ENCODE data around the gene ACSS1.

ACSS1 gene

DNA sequence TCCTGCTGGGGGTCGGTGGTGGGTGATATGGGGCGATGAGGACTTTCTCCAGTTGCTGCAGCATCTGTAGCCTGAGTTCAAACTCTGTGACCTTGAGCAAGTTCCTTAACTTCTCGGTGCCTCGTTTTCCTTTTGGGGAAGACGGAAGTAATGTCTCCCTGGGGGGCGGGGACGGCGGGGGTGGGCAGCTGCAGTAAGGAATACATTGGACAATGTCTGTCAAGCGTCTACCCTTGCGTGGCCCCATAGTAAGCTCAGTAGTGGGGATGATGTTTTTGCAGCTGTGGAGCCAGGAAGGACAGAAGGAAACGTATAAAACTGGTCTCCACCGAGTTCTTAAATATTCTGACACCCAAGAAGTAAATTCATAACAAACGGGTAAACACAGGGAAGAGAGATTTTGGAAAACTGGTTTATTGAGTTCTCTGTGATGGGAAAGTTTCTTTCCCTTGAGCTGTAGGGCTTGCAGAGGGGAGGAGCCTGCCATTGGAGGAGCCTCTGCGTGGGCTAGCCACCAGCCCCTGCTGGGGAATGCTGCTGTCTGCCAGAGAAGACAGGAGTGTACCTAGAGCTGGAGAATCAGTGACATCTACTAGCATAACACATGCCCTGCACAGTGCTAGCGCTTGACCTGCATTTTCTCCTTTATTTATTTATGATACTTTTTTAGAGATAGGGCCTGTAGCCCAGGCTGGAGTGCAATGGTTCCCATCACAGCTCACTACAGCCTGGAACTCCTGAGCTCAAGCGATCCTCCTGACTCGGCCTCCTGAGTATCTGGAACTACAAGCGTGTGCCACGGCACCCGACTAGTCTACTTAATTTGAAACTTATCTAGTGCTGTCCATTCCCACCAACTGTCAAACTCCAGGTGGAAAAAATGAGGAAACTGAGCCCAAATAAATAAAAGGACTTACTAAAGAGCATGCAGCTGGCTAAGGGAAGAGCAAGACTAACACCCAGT lies 1.2 kb upstream of the ACSS1 start:
- peak; percentile 45 for DNase-seq

DNA sequence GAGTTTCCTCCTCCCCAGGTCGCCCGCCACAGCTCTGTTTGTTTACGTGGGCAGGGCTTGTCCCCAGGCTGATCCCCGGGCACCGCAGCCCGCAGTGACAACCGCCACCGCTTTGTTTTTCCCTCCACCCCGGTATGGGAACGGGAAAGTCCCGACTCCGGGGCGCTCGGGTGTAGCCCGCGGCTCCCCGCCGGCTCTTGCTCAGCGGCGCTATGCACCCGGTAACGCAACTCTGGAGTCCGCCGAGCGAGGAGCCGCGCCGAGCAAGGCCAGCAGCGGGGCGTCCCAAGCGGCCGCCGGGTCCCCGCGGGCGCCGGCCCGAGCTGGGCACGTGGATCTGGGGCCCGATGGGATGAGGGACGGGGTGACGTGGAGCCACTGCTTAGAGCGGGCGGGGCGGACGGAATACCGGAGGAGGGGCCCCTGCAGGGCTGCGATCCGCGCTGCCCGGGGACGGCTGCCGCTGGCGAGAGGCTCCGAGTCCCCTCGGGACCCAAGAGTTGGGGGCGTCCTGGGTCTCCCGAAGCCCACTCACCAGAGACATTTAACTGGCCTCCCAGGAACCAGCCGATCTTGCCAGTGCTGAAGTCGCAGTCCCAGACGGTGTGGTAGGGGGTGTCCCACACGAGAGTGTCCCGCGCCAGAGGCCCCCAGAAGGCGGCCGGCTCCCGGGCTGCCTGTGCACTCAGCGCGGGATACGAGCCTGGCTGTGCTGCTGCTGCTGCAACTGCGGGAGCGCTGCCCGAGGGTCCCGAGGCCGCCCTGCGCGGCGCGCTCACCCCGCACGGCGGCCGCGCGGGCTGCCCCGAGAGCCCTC lies 497 bp downstream of the ACSS1 start:
- DNase-seq: peak; percentile 70

DNA sequence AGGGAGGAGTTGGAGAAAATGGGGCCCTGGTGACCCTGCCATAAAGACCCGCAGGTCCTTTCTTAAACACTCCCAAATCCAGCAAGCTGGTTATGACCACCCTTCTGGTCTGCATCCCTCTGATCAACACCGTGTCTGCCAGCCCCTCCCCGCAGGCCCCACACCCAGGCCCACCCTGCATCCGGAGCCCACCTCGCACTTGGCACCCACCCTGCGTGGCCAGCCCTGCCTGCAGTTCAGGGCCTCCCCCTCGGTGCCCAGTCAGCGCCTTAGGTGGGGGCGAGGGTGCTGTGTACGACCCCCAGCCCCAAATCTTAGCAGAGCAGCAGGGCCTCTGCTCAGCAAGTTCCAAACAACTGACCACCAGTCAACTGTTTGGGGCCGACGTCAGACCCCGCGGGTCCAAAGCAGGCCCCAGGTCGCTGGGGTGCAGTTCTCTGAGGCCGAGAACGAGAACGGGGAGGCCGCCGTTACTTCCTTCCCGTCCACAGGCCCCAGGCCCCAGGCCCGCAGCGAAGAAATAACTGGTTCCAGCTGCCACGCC lies 1.2 kb downstream of the ACSS1 start:
- DNase-seq: no peak

DNA sequence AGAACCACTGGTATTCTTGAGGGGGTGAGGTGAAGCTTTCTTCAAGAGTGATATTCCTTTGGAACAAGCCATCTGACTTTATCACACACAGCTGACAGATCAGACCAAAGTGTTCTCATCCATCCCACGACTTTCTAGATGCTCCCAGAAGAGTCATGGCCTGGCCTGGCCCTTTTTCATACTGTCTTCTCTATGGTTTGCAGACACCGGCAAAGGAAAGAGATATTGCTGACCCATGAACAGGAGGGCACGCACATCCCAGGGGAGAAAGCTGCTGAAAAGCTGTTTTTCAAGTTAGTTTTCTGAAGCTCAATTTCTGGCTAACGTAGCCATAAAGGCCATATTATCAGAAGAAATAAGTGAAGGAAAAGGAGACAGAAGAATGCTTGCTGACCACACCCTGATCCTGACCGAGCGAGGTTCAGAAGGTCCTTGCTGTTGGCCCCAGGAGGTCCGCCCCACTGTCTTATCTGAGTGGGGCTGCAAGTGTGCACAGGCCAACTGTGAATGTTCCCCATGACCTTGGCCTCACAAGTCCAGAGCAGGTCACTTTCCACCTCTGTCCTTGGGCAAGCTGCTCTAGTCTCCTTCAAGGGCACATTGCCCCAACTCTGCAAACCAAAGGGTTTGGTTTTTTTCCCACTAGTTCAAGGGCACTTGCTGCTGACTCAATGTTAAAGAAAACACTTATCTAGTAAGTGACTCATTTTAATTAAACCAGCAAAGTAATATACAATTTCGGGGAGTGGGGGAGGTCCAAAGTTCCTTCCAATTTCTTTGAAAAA lies 2.0 kb downstream of the ACSS1 start:
- peak; percentile 19 for DNase-seq

DNA sequence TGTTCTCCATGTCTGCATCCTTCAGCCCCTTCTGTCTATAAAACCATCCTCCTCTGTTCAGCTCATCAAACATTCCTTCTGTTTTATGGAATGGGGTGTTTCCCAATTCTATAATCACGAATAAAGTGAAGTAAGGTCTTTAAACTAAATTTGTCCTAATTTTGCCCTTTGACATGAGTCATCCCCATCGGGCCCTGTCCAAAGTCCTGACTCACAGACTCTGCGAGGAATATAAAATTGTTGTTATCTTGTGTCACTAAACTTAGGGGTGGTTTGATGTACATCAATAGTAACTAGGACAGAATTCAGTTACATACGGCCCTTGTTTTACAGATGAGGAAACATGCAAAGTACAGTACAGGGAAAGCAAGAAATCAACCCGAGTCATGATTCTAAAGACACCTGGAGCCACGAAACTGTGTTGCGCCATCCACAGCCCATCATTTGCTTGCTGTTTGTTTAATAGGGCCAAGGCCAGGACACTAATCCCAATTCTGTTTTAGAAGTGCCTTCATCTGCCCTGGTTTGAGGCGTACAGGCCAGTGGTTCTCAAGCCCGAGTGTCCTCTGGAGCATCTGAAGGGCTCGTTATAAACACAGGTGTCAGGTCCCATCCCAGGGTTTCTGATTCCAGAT lies 2.8 kb downstream of the ACSS1 start:
- peak; percentile 12 for DNase-seq

DNA sequence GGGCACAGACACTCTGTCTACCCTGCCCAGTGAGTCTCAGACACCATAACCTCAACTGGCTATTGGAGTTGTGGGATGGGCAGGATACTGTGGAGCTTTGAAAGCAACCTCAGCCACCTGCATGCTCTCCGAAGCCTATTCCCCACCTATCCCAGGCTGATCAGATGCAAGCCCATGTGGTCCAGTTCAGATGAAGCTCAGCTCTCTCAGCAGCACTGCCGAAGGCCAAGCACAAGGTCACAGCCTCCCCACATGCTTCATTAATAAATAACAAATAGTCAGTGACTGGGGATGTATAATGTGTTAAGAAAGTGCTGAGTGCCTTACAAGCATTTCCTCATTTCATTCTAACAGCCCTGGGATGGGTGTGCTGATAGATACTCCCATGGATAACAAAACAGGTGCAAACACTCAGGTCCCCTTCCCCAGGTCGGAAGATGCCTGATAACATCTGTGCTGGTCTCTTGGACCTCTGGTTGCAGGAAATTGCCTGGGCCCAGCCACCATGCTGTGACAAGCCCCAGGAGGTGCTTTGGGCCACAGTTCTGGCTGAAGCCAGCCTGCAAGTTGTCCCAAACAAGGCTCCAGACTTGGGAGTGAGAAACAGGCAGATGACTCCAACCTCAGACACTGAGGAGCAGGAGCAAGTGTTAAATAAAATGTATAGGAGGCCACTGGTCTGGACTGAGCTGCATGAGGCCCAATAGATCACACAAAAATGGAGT lies 3.7 kb downstream of the ACSS1 start:
- DNase-seq: peak; percentile 6

DNA sequence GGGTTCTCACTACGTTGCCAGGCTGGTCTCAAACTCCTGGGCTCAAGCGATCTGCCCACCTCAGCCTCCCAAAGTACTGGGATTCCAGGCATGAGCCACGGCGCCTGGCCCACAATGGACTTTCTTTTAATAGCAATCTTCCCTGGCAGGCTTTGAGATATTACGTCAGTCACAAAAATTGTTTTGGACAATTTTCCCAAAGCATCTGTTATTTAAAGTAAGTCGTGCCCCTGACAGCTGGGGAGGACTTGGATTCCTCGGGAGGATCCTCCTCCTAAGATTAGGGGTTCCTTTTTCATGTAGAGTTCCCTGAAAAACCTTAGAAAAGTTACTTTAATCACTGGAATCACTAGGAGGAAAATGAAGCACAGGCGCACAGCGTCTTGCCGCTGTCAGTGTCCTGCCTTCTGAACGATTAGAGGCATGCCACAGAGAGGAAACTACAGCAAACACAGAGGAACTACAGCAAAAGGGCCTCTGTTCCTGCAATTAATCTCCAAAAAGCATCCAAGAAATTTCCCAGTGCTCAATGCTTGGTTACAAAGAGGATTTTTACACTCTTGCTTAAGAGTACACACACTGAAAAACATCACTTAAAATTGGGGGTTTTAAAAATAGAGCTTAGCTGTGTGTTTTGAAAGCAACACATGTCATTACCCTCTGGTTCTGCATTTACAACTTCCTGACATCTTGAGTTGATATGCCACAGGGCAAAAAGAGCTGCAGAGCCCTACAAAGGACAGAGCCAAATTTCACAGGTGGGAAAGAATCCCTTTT lies 4.5 kb downstream of the ACSS1 start:
- DNase-seq: peak; percentile 75

DNA sequence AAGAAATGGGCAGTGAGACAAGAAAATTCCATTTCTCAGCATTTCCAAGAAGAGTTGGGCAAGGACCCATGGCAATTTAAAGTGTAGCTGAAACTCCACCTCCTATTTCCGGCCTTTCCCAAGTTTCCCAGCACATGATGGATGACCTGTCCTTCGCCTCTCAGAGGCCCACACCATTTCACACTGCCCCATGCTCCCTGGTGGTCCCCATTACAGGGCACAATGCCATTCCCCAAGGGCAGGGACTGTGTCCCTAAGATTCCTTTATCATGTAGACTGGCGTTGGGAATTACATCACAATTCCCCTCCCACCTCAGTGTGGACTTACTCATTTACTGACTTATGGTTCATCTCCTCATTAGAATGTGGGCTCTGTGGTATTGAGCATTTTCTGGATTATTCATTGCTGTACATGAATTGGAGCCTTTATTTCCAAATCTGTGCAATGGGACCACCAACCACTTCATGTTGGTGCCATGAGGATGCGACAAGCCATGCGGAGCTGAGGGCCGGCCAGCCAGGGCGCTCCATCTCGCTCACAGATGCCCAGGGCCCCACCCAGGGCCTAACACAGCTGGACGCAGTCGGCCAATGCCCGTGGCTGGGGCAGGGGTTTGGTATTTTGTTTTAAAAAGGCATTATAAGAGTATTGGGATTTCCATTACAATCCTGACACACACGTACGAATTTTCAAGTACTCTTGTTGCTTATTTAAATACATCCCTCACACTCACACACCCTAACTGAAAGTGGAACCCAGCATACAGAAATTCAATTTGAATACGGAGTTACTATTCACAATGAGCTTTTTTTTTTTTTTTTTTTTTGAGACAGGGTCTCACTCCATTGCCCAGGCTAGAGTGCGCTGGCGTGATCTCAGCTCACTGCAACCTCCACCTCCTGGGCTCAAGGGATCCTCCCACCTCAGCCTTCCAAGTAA lies 5.4 kb downstream of the ACSS1 start:
- peak; percentile 42 for DNase-seq

DNA sequence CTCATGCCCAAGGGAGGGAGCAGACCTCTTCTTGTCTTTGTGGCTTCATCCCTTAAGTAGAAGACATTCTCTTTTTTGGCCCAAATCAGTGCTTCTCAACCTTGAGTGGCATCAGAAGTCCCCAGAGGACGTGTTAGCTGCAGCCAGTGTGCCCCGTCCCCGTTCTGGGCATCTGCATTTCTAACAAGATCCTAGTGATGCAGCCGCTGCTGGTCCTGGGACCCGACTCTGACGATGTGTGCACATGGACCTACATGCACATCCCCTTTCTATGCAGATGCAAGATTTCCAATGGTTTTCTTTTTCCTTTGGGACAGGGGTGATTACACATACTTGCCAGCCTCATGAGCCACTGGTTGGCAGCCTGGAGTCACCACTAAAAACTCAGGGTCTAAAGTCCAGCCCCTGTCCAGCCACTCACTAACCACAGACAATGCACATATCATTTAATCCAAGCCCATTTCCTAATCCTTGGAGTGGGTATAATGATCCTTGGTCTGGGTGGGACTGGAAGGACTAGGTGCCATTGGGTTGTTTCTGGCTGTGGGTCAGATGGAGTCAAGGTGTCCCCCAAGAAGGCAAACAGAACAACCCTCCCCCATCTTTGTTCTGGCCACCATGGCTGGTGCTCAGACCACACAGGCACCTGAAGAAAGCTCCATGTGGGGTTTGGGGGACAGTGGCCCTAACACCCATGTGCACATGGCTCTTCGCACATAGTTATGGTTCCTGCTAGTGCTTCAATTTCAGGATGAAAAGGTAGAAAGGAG lies 6.4 kb downstream of the ACSS1 start:
- peak; percentile 27 for DNase-seq

DNA sequence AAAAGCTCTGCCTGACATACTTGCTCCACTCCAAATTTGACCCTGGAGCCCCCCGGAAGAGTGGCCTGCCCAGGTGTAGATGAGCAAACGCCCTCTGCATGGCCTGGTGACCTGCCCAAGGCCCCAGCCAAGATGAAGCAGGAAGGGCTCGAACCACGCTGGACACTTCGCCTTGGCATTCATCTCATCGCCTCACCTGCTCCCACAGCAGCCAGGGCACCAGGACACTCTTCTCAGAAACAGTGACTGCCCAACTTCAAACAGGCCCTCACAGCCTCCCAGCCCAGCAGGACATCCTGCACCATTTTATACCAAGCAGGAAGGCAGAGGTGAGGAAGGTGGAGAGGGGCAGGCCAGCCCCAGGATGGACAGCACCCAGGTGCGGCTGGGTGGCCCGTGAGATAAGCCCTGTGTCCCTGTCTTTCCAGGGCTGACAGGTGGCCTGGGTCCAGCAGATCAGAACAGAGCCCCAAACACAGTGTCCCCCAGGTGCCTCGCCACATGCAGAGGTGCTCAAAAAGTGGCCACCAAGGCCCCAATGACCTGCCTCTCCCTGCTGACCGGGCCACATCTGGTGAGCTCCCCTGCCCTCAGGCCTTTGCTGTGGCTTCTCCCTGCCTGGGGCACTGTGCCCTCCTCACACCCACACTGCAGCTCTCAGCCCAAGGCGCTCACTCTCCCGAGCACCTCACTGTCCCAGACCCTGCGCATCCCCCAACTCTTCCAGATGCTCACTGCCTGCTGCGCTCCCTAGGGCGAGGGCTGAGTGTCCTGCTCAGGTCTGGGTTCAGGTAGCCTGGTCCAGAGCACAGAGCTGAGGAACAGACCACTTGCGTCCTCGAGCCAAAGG lies 7.2 kb downstream of the ACSS1 start:
- DNase-seq: peak; percentile 25

DNA sequence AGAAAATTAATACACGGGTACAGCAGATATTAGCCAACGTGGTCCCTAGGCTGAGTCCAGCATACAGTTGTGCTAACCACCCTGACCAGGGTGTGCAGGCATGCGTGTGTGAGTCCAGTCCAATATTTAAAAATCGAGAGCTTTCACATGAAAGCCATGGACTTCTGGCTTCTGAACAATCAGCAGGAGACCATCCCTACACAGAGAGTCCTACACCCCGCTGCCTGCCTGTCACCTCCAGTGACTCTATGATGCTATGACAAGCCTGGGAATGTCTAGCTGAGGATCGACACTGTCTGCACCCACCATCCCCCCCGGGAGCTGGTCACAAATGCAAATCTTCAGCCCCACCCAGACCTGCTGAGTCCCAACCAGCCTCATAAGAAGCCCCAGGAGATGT lies 7.9 kb downstream of the ACSS1 start:
- no peak for DNase-seq

DNA sequence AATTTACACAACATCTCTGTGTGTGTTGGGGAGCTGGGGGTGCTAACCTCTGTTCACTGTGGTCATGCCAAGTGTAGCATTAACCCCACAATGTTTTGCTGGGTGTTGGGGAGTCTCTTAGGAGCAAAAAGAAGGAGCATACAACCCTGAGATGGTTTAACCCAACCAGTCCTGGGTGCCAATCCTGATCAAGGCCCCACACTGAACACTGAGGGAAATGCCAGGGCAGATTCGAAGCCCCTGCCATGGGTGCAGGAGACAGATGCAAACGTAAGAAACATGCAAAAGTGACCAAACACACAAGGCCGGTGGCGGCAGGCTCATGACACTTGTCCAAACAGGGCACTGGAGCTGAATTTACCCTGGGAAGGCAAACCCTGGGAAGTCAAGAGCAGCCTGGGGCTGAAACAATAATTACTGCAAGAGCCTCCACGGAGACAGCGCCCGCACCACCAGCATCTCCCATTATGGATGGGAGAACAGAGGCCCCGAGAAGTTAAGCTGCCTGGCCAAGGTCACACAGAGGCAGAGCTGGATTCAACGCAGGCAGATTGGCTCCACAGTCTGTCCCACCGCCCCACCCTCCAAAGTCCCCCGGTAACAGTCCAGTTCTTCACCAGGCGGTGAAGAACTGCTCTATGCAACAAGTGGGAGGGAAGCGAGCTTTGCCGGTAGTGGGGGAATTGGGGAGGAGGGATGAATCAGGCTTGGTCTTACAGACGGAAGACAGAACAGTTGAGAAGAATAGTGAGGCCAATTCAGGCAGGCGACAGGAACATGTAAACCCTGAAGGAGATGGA lies 8.5 kb downstream of the ACSS1 start:
- peak; percentile 23 for DNase-seq

DNA sequence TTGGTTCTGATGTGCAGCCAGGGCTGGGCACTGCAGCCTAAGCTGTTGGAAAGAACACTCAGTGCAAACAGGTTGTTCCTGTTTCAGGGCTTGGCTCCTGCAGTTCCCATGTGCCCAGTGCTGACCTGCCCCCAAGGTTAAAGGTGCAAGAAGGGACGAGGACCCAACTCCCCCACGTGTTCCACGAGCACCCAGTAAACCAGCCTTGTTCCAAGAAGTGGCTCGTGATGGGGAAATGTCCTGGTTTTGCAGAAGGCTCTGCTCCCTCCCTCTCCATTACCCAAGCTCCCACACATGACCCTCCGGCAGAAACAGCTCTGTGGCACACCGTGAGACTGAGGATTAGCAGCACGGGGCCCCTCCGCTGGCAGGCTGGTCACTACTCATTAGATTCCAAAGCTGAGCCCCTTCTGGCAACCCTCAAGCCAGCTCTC lies 9.4 kb downstream of the ACSS1 start:
- peak; percentile 15 for DNase-seq

DNA sequence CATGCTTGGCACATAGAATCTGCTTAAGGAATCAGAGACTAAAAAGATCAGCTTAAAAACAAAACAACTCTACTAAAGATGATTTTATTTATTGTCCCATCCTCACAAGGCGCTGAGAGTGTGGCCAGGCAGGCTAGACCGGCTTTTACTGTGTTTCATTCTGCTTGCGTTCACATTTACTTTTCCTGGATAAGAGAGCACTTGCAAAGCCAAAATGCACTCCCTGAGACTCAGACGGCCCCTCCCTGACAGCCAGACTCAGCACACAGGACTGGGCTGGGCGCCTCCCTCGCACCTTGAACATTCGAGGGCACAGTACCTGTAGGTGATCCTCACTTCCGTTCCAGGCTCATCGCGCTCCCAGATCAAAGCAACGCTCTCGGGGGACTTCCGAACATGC lies 10.2 kb downstream of the ACSS1 start:
- DNase-seq: peak; percentile 11

DNA sequence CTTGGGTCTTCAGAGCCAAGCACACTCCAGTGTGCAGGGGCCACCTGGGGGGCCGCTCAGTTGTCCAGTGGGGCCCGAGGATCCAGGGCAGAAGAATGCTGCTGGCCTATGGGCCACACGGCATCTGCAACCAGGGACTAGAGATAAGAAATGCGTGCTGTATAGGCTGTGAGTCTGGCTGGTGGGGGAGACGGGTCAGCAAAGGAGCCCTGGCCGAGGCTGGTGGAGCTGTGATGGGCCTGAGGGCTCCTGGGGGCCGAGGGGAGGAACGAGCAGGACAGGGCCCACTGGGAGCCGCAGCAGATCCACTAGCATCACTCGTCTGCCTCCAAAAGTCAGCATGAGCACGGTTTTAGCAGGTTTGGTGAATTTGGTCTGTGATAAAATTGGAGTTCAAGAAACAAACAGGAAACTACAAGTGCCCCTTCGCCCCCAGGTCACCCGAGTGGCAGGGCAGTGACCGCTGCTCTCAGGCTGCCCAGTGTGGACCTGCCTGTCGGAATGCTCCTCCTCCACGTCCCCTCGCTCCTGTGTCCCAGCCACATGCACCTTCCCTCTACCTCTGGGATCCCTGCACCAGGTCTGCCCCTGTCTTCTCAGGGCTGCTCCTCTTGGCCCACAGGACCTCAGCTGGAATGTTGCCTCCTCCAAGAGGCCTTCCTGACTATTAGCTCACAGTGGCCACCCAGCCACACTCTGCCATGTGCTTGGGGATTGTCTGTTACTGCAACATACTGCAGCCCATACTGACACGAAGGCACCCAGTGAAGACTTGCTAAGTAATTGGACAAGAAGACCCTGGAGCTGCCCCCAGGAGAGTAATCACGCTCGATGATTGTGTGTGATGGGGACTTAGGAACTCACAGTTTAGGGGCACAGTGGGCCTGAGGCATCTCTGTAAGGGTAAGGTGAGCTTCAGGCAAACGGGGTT lies 10.9 kb downstream of the ACSS1 start:
- peak; percentile 18 for DNase-seq

All from left hindlimb (tissue), 1 donor.